B cell (primary cell): ENCODE measurements around the gene PTX4. TPM values are rescaled to one million over a fixed set of nuclear protein-coding genes. Genes with fewer than 3 reads are reported as not detected.

Source experiments
- ATAC-seq: fragments of 200-7000 bp; cut with Tn5 transposase; one replicate; pipeline ENCODE4 v1.10.0; 2021; ENCODE audit warnings: low read depth, mild to moderate bottlenecking, moderate number of reproducible peaks, moderate library complexity
- CTCF ChIA-PET: fragments of 350-600 bp; sonication (Branson Sonifier 250); formaldehyde crosslinking; loops from one replicate; lab custom pipeline; 2021; ENCODE audit warnings: antibody characterized with exemption, inconsistent platforms; lab: Charles Lee
- POLR2A ChIA-PET: fragments of 350-600 bp; sonication (Branson Sonifier 250); formaldehyde crosslinking; loops from one replicate; lab custom pipeline; 2021; ENCODE audit warnings: antibody characterized with exemption; lab: Charles Lee
- DNase-seq: peaks from one replicate; pipeline ENCODE4 v3.0.0; 2013
- H2AFZ ChIP-seq: 2 replicates; pipeline ENCODE4 v1.6.1; 2012; ENCODE audit warnings: mild to moderate bottlenecking, low read depth, low read length; ENCODE audit not compliant: insufficient read depth, poor library complexity, severe bottlenecking
- H3K27ac ChIP-seq, 2 donors: 1 replicate in 1 of 2; 2 replicates in 1 of 2; pipeline ENCODE4 v1.5.1; 2012 to 2013; ENCODE audit warnings: low read length in 2 of 2, mild to moderate bottlenecking in 2 of 2, moderate library complexity in 1 of 2
- H3K27me3 ChIP-seq, 4 experiments: fragments of 200-600 bp in 1 of 4; sonication (generic) in 1 of 4; replicated peaks in 1 of 4; 1 replicate in 2 of 4; 2 replicates in 2 of 4; pipeline versions ENCODE4 v1.6.1 to v1.7.0; 2013 to 2016; ENCODE audit warnings: low read length in 3 of 4, mild to moderate bottlenecking in 2 of 4, mixed read lengths in 1 of 4, moderate library complexity in 1 of 4; ENCODE audit not compliant: insufficient read depth in 4 of 4, control insufficient read depth in 3 of 4; ENCODE audit errors: control extremely low read depth in 1 of 4
- H3K36me3 ChIP-seq, 2 experiments: replicated peaks in 1 of 2; 1 replicate in 1 of 2; 2 replicates in 1 of 2; pipeline versions ENCODE4 v1.6.1 to v1.7.1; 2013; ENCODE audit warnings: low read length in 1 of 2; ENCODE audit not compliant: insufficient read depth in 2 of 2, control insufficient read depth in 1 of 2; ENCODE audit errors: control extremely low read depth in 1 of 2, extremely low read depth in 1 of 2
- H3K4me1 ChIP-seq, 2 donors: fragments of 200-600 bp in 1 of 2; sonication (generic) in 1 of 2; 1 replicate in 1 of 2; 2 replicates in 1 of 2; pipeline versions ENCODE4 v1.5.1 to v1.6.1; 2013 to 2017; ENCODE audit warnings: low read length in 2 of 2; ENCODE audit not compliant: control insufficient read depth in 2 of 2, insufficient read depth in 2 of 2
- H3K4me2 ChIP-seq: replicated peaks from 2 replicates; pipeline ENCODE3; 2012; ENCODE audit warnings: mild to moderate bottlenecking, low read depth, low read length; ENCODE audit not compliant: poor library complexity, severe bottlenecking
- H3K4me3 ChIP-seq, 5 experiments: fragments of 200-600 bp in 1 of 5; sonication (generic) in 1 of 5; 1 replicate in 3 of 5; 2 replicates in 2 of 5; pipeline versions ENCODE4 v1.5.1 to v1.7.0; 2011 to 2016; ENCODE audit warnings: low read length in 4 of 5, mild to moderate bottlenecking in 4 of 5, low read depth in 2 of 5, control low read depth in 1 of 5, moderate library complexity in 1 of 5; ENCODE audit not compliant: insufficient read depth in 1 of 5; ENCODE audit errors: control extremely low read depth in 1 of 5, extremely low read depth in 1 of 5
- H3K79me2 ChIP-seq: fragments of 200-600 bp; sonication (generic); one replicate; pipeline ENCODE4 v1.6.0; 2016; ENCODE audit warnings: low read length; ENCODE audit not compliant: control insufficient read depth, insufficient read depth
- H3K9ac ChIP-seq: fragments of 200-600 bp; sonication (generic); 2 replicates; pipeline ENCODE4 v1.6.1; 2017; ENCODE audit warnings: mild to moderate bottlenecking, low read length, moderate library complexity
- H3K9me3 ChIP-seq, 3 donors: one replicate each; pipeline versions ENCODE4 v1.6.1 to v1.7.1; 2013; ENCODE audit warnings: low read length in 2 of 3; ENCODE audit not compliant: control insufficient read depth in 2 of 3, insufficient read depth in 1 of 3; ENCODE audit errors: control extremely low read depth in 1 of 3
- H4K20me1 ChIP-seq: 2 replicates; pipeline ENCODE4 v1.6.0; 2012; ENCODE audit warnings: mild to moderate bottlenecking, low read length; ENCODE audit not compliant: insufficient read depth, control insufficient read depth, poor library complexity, severe bottlenecking
- H3K27ac Mint-ChIP-seq: one replicate; pipeline ENCODE4 v1.8.0; 2021; ENCODE audit warnings: mixed read lengths
- H3K27me3 Mint-ChIP-seq: one replicate; pipeline ENCODE4 v1.8.0; 2021; ENCODE audit warnings: mixed read lengths
- H3K4me1 Mint-ChIP-seq: one replicate; pipeline ENCODE4 v1.8.0; 2021; ENCODE audit warnings: mixed read lengths
- H3K4me3 Mint-ChIP-seq: one replicate; pipeline ENCODE4 v1.8.0; 2021; ENCODE audit warnings: mixed read lengths
- H3K9me3 Mint-ChIP-seq: one replicate; pipeline ENCODE4 v1.8.0; 2022; ENCODE audit warnings: mixed read lengths; ENCODE audit not compliant: insufficient read depth
- EZH2 ChIP-seq: IDR thresholded peaks from 2 replicates; pipeline ENCODE4 v1.6.1; 2012; ENCODE audit warnings: borderline replicate concordance, low read depth, mild to moderate bottlenecking, moderate library complexity, low read length; ENCODE audit not compliant: insufficient read depth, poor library complexity, severe bottlenecking
- WGBS: methylation state at CpG from one replicate; pipeline ENCODE4 v1.1.5; 2013; ENCODE audit warnings: missing lambda C conversion rate; ENCODE audit not compliant: insufficient coverage; 5-methylcytosine and 5-hydroxymethylcytosine counted together
- intact Hi-C: fragments of 100-400 bp; cut with micrococcal nuclease; formaldehyde crosslinking; loops from one replicate; pipeline ENCODE4 v1.10.0; 2022
- polyA plus RNA-seq: library from polyadenylated mRNA; depleted of rRNA; stranded (reverse); fragments of >200 nt; gene quantifications from 2 replicates; pipeline ENCODE4 v1.2.3, GENCODE V29; 2012
- total RNA-seq, 2 donors: library from RNA; stranded (reverse); fragments of 120-200 nt in 1 of 2; gene quantifications; 1 replicate in 1 of 2; 2 replicates in 1 of 2; pipeline versions ENCODE4 v1.2.3 to v1.2.4, GENCODE V29; 2013 to 2022
- TF ChIP-seq, protein P1 (sequence below): fragments of 200-600 bp; IDR thresholded peaks from one replicate; pipeline ENCODE4 v1.8.0; 2022; ENCODE audit warnings: antibody characterized with exemption, mild to moderate bottlenecking

The PTX4 gene
- total and polyA plus RNA-seq, 2 donors (not counting 1 experiment from before 2014, with no cell fraction given): 0.33 TPM; not detected in 1

DNA sequence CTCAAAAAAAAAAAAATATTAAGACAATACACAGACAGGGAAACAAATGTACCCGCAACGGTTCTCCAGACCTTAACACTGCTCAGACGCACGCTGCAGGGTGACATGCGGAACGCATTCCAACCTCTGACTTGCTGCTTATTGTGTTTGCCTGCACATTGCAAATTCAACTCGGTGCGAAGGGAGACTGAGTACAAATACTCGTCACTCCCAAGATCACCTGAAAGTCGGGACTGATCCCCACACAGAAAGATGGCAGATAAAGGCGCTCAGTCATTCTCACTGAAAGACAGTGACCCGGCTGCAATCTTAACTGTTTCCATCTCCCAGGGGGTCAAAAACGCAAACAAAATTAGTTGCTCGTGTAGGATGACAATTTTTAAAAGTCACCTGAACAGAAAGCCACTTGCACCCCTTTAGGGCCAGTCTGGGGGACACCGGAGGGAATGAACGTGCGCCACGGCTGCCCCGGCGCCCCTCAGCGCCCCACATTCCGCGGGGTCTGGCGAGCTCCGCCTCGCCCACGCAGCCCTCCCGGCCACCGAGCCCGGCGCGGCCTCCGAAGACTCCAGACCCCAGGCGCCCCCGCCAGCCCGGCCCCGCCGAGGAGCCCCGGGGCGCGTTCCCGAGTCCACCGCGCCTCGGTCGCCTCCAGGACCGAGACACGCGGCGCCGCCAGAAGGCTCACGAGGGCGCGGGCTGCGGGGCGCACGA, 14.5 kb downstream of the PTX4 start:
- Histone ChIP-seq H4K20me1 (peaks cover 23% of the 10 kb centered on the region), H3K9me3 (peaks cover 0 to 2% (median 0%) of the 10 kb centered on the region in 3 donors), H3K4me2 (peak overlapping the region; percentile 97), H3K27me3 (no peaks in the 10 kb centered on the region), H3K36me3 (no peaks in the 10 kb centered on the region), H3K4me1 (peaks cover 45 to 62% of the 10 kb centered on the region in 2 donors), H3K4me3 (peak overlapping the region; percentile 57 to 80 (median 70)), H3K9ac (peak overlapping the region; percentile 82), H3K79me2 (peaks cover 84% of the 10 kb centered on the region), H2AFZ (peak overlapping the region; percentile 90), H3K27ac (peak overlapping the region; percentile 29 to 96)
- DNase-seq (peak; percentile 46), ATAC-seq (peak; percentile 5)
- H3K27me3 Mint-ChIP-seq: no peaks in the 10 kb centered on the region
- H3K9me3 Mint-ChIP-seq: no peaks in the 10 kb centered on the region
- ChIA-PET CTCF (interaction anchor here (0.7 kb wide), 1 partner anchor 103 kb away, joined by 3 read pairs; no protein-coding TSS in a partner anchor), POLR2A (interaction anchor here (2.1 to 2.5 kb wide), 2 partner anchors 15 to 19 kb away, joined by 9 to 12 read pairs; partner anchors contain the start of gene TELO2)
- peaks cover 56% of the 10 kb centered on the region for H3K4me1 Mint-ChIP-seq
- H3K27ac Mint-ChIP-seq: peak overlapping the region; percentile 74
- WGBS: 11% methylated on average over 57 of the region's 57 CpGs
- intact Hi-C loops: loop anchor here (2.0 kb wide), 1 partner anchor 59 kb away; the partner anchor contains the start of gene UNKL
- TF ChIP-seq, protein P1, sequence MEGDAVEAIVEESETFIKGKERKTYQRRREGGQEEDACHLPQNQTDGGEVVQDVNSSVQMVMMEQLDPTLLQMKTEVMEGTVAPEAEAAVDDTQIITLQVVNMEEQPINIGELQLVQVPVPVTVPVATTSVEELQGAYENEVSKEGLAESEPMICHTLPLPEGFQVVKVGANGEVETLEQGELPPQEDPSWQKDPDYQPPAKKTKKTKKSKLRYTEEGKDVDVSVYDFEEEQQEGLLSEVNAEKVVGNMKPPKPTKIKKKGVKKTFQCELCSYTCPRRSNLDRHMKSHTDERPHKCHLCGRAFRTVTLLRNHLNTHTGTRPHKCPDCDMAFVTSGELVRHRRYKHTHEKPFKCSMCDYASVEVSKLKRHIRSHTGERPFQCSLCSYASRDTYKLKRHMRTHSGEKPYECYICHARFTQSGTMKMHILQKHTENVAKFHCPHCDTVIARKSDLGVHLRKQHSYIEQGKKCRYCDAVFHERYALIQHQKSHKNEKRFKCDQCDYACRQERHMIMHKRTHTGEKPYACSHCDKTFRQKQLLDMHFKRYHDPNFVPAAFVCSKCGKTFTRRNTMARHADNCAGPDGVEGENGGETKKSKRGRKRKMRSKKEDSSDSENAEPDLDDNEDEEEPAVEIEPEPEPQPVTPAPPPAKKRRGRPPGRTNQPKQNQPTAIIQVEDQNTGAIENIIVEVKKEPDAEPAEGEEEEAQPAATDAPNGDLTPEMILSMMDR: no peak
- no peak for TF ChIP-seq EZH2
- peak overlapping the region; percentile 87 for H3K4me3 Mint-ChIP-seq

DNA sequence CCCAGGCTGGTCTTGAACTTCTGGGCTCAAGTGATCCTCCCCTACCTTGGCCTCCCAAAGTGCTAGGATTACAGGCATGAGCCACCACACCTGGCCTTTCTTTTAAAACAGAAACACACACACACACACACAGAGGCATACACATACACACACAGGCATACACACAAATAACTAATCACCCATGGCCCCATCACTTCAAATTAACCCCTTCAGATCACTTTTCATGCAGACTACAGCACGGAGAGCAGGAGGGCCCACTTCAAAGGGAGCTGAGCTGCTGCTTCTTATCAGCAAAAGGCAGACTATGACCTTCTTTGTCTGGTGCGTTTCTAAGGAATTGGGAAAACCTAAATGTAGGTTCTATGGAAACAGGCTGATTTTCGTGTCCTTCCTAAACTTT, 15.8 kb downstream of the PTX4 start:
- peak overlapping the region; percentile 91 for H3K27ac Mint-ChIP-seq
- Histone ChIP-seq H3K27me3 (no peaks in the 10 kb centered on the region), H3K9ac (no peak overlapping the region), H3K79me2 (peaks cover 90% of the 10 kb centered on the region), H3K4me3 (no peak overlapping the region), H3K4me2 (peak overlapping the region; percentile 97), H4K20me1 (peaks cover 24% of the 10 kb centered on the region), H3K36me3 (no peaks in the 10 kb centered on the region), H3K27ac (peak overlapping the region in 1 of 2 donors; percentile 96), H2AFZ (no peak overlapping the region), H3K4me1 (peaks cover 42 to 59% of the 10 kb centered on the region in 2 donors), H3K9me3 (no peaks in the 10 kb centered on the region)
- intact Hi-C loops: no loop called here
- peak overlapping the region; percentile 91 for H3K4me3 Mint-ChIP-seq
- ATAC-seq (no peak), DNase-seq (no peak)
- ChIA-PET POLR2A (interaction anchor here (0.7 to 2.5 kb wide), 6 partner anchors 8 to 310 kb away, joined by 3 to 12 read pairs (median 4); partner anchors contain the start of genes NUBP2, TELO2 and UQCC4), CTCF (interaction anchor here (0.7 to 1.5 kb wide), 2 partner anchors 44 to 70 kb away, joined by 3 to 7 read pairs; no protein-coding TSS in a partner anchor)
- TF ChIP-seq, protein P1: no peak
- no peak for TF ChIP-seq EZH2
- WGBS: 94% methylated on average over 2 of the region's 3 CpGs
- no peaks in the 10 kb centered on the region for H3K27me3 Mint-ChIP-seq
- peaks cover 53% of the 10 kb centered on the region for H3K4me1 Mint-ChIP-seq
- H3K9me3 Mint-ChIP-seq: no peaks in the 10 kb centered on the region
